WERI-Rb-1 (cell line): Measurements from ENCODE around the gene SRF.

Source experiments
- DNase-seq: peaks from one replicate; pipeline ENCODE4 v3.0.0-alpha.2; 2020
- H3K27ac ChIP-seq: fragments of 250-450 bp; sonication (Bioruptor Pico); 2 replicates; pipeline ENCODE4 v1.5.1; 2020; ENCODE audit warnings: mild to moderate bottlenecking, moderate library complexity
- H3K27me3 ChIP-seq: fragments of 250-450 bp; sonication (Bioruptor Pico); 2 replicates; pipeline ENCODE4 v1.5.1; 2021; ENCODE audit warnings: mild to moderate bottlenecking, low read depth, moderate library complexity; ENCODE audit not compliant: insufficient read depth, severe bottlenecking
- H3K36me3 ChIP-seq: fragments of 250-450 bp; sonication (Bioruptor Pico); 2 replicates; pipeline ENCODE4 v1.5.1; 2020; ENCODE audit warnings: mild to moderate bottlenecking, moderate library complexity
- H3K4me3 ChIP-seq: 2 replicates; pipeline ENCODE4 v1.5.1; 2011; ENCODE audit warnings: low read depth, mild to moderate bottlenecking, control low read depth, low read length
- H3K9me3 ChIP-seq: fragments of 250-450 bp; sonication (Bioruptor Pico); 2 replicates; pipeline ENCODE4 v1.5.1; 2021; ENCODE audit warnings: mild to moderate bottlenecking, moderate library complexity; ENCODE audit not compliant: severe bottlenecking
- TF ChIP-seq, protein P1 (sequence below): IDR thresholded peaks from 2 replicates; pipeline ENCODE4 v1.5.1; 2011; ENCODE audit warnings: low read depth, mild to moderate bottlenecking, control low read depth, inconsistent platforms, low read length

SRF gene

GRCh38 chr6:43221046-43221972, 50.2 kb downstream of the SRF start:
- peak; percentile 76 for DNase-seq
- TF ChIP-seq, protein P1, sequence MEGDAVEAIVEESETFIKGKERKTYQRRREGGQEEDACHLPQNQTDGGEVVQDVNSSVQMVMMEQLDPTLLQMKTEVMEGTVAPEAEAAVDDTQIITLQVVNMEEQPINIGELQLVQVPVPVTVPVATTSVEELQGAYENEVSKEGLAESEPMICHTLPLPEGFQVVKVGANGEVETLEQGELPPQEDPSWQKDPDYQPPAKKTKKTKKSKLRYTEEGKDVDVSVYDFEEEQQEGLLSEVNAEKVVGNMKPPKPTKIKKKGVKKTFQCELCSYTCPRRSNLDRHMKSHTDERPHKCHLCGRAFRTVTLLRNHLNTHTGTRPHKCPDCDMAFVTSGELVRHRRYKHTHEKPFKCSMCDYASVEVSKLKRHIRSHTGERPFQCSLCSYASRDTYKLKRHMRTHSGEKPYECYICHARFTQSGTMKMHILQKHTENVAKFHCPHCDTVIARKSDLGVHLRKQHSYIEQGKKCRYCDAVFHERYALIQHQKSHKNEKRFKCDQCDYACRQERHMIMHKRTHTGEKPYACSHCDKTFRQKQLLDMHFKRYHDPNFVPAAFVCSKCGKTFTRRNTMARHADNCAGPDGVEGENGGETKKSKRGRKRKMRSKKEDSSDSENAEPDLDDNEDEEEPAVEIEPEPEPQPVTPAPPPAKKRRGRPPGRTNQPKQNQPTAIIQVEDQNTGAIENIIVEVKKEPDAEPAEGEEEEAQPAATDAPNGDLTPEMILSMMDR, result no peak
- Histone ChIP-seq H3K27ac (peak overlapping the region; percentile 33), H3K4me3 (no peak overlapping the region), H3K27me3 (no peaks in the 10 kb centered on the region), H3K36me3 (peaks cover 52% of the 10 kb centered on the region), H3K9me3 (no peaks in the 10 kb centered on the region)

- H3K4me3 ChIP-seq, result no peak overlapping the region
- TF ChIP-seq, protein P1, result no peak
- H3K9me3 ChIP-seq, result no peaks in the 10 kb centered on the region
- peaks cover 40% of the 10 kb centered on the region for H3K36me3 ChIP-seq
- H3K27me3 ChIP-seq, result no peaks in the 10 kb centered on the region
- DNase-seq, result no peak
- no peak overlapping the region for H3K27ac ChIP-seq
Observed at GRCh38 chr6:43222418-43223059, 51.5 kb downstream of the SRF start.

GRCh38 chr6:43223175-43223574, 52.1 kb downstream of the SRF start:
- Histone ChIP-seq H3K27me3 (no peaks in the 10 kb centered on the region), H3K9me3 (no peaks in the 10 kb centered on the region), H3K27ac (no peak overlapping the region), H3K4me3 (no peak overlapping the region), H3K36me3 (peaks cover 37% of the 10 kb centered on the region)
- no peak for DNase-seq
- TF ChIP-seq, protein P1, result no peak

GRCh38 chr6:43226192-43226851, 55.3 kb downstream of the SRF start:
- no peak for DNase-seq
- Histone ChIP-seq H3K27ac (peak overlapping the region; percentile 69), H3K36me3 (peaks cover 28% of the 10 kb centered on the region), H3K27me3 (no peaks in the 10 kb centered on the region), H3K4me3 (no peak overlapping the region), H3K9me3 (no peaks in the 10 kb centered on the region)
- TF ChIP-seq, protein P1, result no peak

GRCh38 chr6:43228951-43229802, 58.1 kb downstream of the SRF start, which contains the start of gene DNPH1:
DNPH1 (minus strand) TSS chr6:43229481; CDS start chr6:43229456, 25 bp downstream.
- H3K27me3 ChIP-seq, result no peaks in the 10 kb centered on the region
- peak; percentile 85 for DNase-seq
- peak within 1 kb of the TSS; percentile 61 for H3K4me3 ChIP-seq
- TF ChIP-seq, protein P1, result peak; percentile 97
- H3K27ac ChIP-seq, result peak within 1 kb of the TSS; percentile 74
- no peaks in the 10 kb centered on the region for H3K9me3 ChIP-seq
- peaks cover 4% of the 10 kb centered on the region for H3K36me3 ChIP-seq
